ENCODE measurements around the gene KRT16. TPM values are rescaled to one million over a fixed set of nuclear protein-coding genes. Genes with fewer than 3 reads are reported as not detected.

KRT16 gene
- polyA plus RNA-seq, 3 donors: not detected

DNA sequence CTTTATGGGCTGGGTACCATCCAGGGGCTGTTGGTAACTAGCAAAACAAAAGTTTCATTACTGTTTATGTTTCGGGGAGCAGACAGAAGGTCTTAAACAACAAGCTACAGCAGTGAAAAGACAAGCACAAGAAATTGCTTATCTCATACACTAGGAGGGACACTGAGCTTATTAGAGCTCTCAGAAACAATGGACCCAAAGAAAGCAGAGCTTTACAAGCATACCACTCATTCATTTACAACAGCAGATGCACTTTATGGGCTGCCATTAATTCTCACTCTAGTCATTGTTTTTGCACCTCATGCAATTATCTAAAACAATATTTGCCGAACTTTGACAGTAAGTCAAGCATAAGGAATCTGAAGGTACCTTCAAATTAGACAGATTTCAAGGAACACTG lies 10.0 kb downstream of the KRT16 start:
- Histone ChIP-seq H3K9ac (ENCODE audit: insufficient read depth, low read length, poor library complexity, severe bottlenecking) (no peak overlapping the region), H3K79me2 (ENCODE audit: insufficient read depth, low read length) (no peaks in the 10 kb centered on the region), H3K27me3 (ENCODE audit: control insufficient read depth in 2 of 2, insufficient read depth in 2 of 2, low read length in 2 of 2) (no peaks in the 10 kb centered on the region), H4K20me1 (ENCODE audit: insufficient read depth, low read length) (no peaks in the 10 kb centered on the region), H3K4me2 (replicated peaks; ENCODE audit: extremely low read depth, low read length, poor library complexity, severe bottlenecking) (no peak overlapping the region), H3K4me3 (replicated peaks in 1 of 3; ENCODE audit: low read depth in 2 of 3, low read length in 3 of 3) (no peak overlapping the region), H2AFZ (ENCODE audit: insufficient read depth, low read depth, low read length, poor library complexity, severe bottlenecking) (no peak overlapping the region), H3K4me1 (ENCODE audit: control insufficient read depth in 1 of 2, insufficient read depth in 2 of 2, low read length in 2 of 2) (no peaks in the 10 kb centered on the region), H3K27ac (ENCODE audit: low read depth in 1 of 2, low read length in 2 of 2) (no peak overlapping the region), H3K36me3 (replicated peaks in 1 of 2; ENCODE audit: control insufficient read depth in 1 of 2, insufficient read depth in 2 of 2, low read length in 2 of 2) (no peaks in the 10 kb centered on the region), H3K9me3 (replicated peaks in 1 of 2; ENCODE audit: control insufficient read depth in 1 of 2, insufficient read depth in 1 of 2, low read length in 2 of 2) (peaks cover 7 to 11% of the 10 kb centered on the region in 2 donors)
- Mint-ChIP-seq H3K27ac (no peak overlapping the region), H3K36me3 (no peaks in the 10 kb centered on the region), H3K27me3 (ENCODE audit: low read depth in 3 of 3) (peaks cover 2 to 11% (median 2%) of the 10 kb centered on the region in 3 donors), H3K4me3 (no peak overlapping the region), H3K9me3 (peaks cover 11 to 18% (median 13%) of the 10 kb centered on the region in 7 donors), H3K4me1 (no peaks in the 10 kb centered on the region)
- 88% methylated on average over 1 of the region's 2 CpGs for WGBS (ENCODE audit: insufficient coverage)
- intact Hi-C loops (cut with micrococcal nuclease): no loop called here
- TF ChIP-seq, protein P1, sequence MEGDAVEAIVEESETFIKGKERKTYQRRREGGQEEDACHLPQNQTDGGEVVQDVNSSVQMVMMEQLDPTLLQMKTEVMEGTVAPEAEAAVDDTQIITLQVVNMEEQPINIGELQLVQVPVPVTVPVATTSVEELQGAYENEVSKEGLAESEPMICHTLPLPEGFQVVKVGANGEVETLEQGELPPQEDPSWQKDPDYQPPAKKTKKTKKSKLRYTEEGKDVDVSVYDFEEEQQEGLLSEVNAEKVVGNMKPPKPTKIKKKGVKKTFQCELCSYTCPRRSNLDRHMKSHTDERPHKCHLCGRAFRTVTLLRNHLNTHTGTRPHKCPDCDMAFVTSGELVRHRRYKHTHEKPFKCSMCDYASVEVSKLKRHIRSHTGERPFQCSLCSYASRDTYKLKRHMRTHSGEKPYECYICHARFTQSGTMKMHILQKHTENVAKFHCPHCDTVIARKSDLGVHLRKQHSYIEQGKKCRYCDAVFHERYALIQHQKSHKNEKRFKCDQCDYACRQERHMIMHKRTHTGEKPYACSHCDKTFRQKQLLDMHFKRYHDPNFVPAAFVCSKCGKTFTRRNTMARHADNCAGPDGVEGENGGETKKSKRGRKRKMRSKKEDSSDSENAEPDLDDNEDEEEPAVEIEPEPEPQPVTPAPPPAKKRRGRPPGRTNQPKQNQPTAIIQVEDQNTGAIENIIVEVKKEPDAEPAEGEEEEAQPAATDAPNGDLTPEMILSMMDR (IDR thresholded peaks at IDR 0.05): no peak
- DNase-seq: no peak

DNA sequence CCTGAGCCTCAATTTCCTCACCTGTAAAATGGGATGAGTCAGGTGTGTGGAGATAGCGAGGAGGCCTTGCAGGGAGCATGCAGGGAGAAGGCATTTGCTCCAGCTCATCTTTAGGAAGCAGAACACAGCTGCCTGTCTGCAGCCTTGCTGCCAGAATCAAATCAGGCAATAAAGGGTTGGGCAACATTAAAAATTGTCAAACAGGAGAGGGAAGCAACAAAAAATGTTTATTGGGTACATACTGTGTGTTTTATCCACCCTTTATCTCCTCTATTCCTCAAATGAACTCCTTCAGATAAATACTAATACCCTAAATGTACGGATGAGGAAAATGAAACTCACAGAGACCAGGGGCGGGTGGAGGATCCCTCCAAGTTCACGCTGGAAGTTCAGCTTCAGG lies 12.2 kb downstream of the KRT16 start:
- Mint-ChIP-seq H3K27me3 (ENCODE audit: low read depth in 3 of 3) (peaks cover 0 to 8% (median 6%) of the 10 kb centered on the region in 3 donors), H3K9me3 (peaks cover 0 to 6% (median 0%) of the 10 kb centered on the region in 7 donors), H3K4me1 (no peaks in the 10 kb centered on the region), H3K27ac (no peak overlapping the region), H3K4me3 (no peak overlapping the region), H3K36me3 (no peaks in the 10 kb centered on the region)
- H3K4me3 ChIP-seq (replicated peaks in 1 of 3; ENCODE audit: low read depth in 2 of 3, low read length in 3 of 3): no peak overlapping the region
- H2AFZ ChIP-seq (ENCODE audit: insufficient read depth, low read depth, low read length, poor library complexity, severe bottlenecking): no peak overlapping the region
- intact Hi-C loops (cut with micrococcal nuclease): no loop called here
- H3K27me3 ChIP-seq (ENCODE audit: control insufficient read depth in 2 of 2, insufficient read depth in 2 of 2, low read length in 2 of 2): no peaks in the 10 kb centered on the region
- H3K9ac ChIP-seq (ENCODE audit: insufficient read depth, low read length, poor library complexity, severe bottlenecking): no peak overlapping the region
- DNase-seq: no peak
- H3K9me3 ChIP-seq (replicated peaks in 1 of 2; ENCODE audit: control insufficient read depth in 1 of 2, insufficient read depth in 1 of 2, low read length in 2 of 2): no peaks in the 10 kb centered on the region
- 100% methylated on average over 2 of the region's 4 CpGs for WGBS (ENCODE audit: insufficient coverage)
- no peaks in the 10 kb centered on the region for H3K4me1 ChIP-seq (ENCODE audit: control insufficient read depth in 1 of 2, insufficient read depth in 2 of 2, low read length in 2 of 2)
- no peak overlapping the region for H3K27ac ChIP-seq (ENCODE audit: low read depth in 1 of 2, low read length in 2 of 2)
- no peaks in the 10 kb centered on the region for H3K36me3 ChIP-seq (replicated peaks in 1 of 2; ENCODE audit: control insufficient read depth in 1 of 2, insufficient read depth in 2 of 2, low read length in 2 of 2)
- H4K20me1 ChIP-seq (ENCODE audit: insufficient read depth, low read length): no peaks in the 10 kb centered on the region
- H3K79me2 ChIP-seq (ENCODE audit: insufficient read depth, low read length): no peaks in the 10 kb centered on the region
- H3K4me2 ChIP-seq (replicated peaks; ENCODE audit: extremely low read depth, low read length, poor library complexity, severe bottlenecking): no peak overlapping the region
- TF ChIP-seq, protein P1 (IDR thresholded peaks at IDR 0.05): no peak

Data from CD14-positive monocyte (primary cell).